NB4 (cell line): ENCODE measurements around the gene INTS3.
"Not testable (repeated sequence)": the region's sequence is repeated elsewhere in the genome, so short reads cannot be mapped to it uniquely, and the experiment has no call there.

Experiments used
- DNase-seq: peaks from one replicate; pipeline ENCODE4 v3.0.0; 2010; ENCODE audit warnings: low read depth
- H3K4me3 ChIP-seq: one replicate; pipeline ENCODE4 v1.5.1; 2011; ENCODE audit warnings: mild to moderate bottlenecking, low read depth, low read length, moderate library complexity
- CTCF ChIP-seq: IDR thresholded peaks from one replicate; pipeline ENCODE4 v1.5.1; 2012; ENCODE audit warnings: low read depth, low read length
- MAX ChIP-seq: IDR thresholded peaks from 2 replicates; pipeline ENCODE4 v1.6.1; 2011; ENCODE audit warnings: low read depth, low read length
- MYC ChIP-seq: IDR thresholded peaks from 2 replicates; pipeline ENCODE4 v1.6.1; 2011; ENCODE audit warnings: low read depth, low read length
- POLR2A ChIP-seq: IDR thresholded peaks from 2 replicates; pipeline ENCODE4 v1.6.1; 2011; ENCODE audit warnings: mild to moderate bottlenecking; ENCODE audit not compliant: insufficient read length; ENCODE audit errors: extremely low read depth

The INTS3 gene

GRCh38 chr1:153763365-153764225, 35.7 kb downstream of the INTS3 start:
- TF ChIP-seq POLR2A (no peak), CTCF (no peak), MYC (no peak), MAX (no peak)
- no peak for DNase-seq
- no peak overlapping the region for H3K4me3 ChIP-seq

GRCh38 chr1:153764310-153764709, 36.5 kb downstream of the INTS3 start:
- TF ChIP-seq MYC (no peak), CTCF (no peak), POLR2A (no peak), MAX (no peak)

GRCh38 chr1:153766663-153767062, 38.8 kb downstream of the INTS3 start:
- not testable (repeated sequence) for H3K4me3 ChIP-seq, DNase-seq

More at GRCh38 chr1:153764310-153764709, 36.5 kb downstream of the INTS3 start:
- DNase-seq, result no peak
- no peak overlapping the region for H3K4me3 ChIP-seq

GRCh38 chr1:153767519-153767918, 39.7 kb downstream of the INTS3 start:
- no peak overlapping the region for H3K4me3 ChIP-seq
- TF ChIP-seq POLR2A, result no peak
- TF ChIP-seq MAX, result no peak
- TF ChIP-seq MYC, result no peak
- no peak for TF ChIP-seq CTCF
- no peak for DNase-seq

GRCh38 chr1:153768316-153769181, 40.7 kb downstream of the INTS3 start:
- no peak for DNase-seq

More at GRCh38 chr1:153768316-153769181, 40.7 kb downstream of the INTS3 start:
- TF ChIP-seq CTCF (no peak), POLR2A (no peak), MYC (no peak), MAX (no peak)
- no peak overlapping the region for H3K4me3 ChIP-seq
